ENCODE measurements around the gene RUSF1. TPM values are rescaled to one million over a fixed set of nuclear protein-coding genes. Genes with fewer than 3 reads are reported as not detected.
A peak's percentile ranks its signal among the peaks of the same experiment; 100 is the strongest.

RUSF1 gene
- total and polyA plus RNA-seq, 9 of the 15 experiments (the other 6 are each of a cell fraction or from before 2014, with no cell fraction given) = 0.80 to 52.8 (median 27.6) TPM

DNA sequence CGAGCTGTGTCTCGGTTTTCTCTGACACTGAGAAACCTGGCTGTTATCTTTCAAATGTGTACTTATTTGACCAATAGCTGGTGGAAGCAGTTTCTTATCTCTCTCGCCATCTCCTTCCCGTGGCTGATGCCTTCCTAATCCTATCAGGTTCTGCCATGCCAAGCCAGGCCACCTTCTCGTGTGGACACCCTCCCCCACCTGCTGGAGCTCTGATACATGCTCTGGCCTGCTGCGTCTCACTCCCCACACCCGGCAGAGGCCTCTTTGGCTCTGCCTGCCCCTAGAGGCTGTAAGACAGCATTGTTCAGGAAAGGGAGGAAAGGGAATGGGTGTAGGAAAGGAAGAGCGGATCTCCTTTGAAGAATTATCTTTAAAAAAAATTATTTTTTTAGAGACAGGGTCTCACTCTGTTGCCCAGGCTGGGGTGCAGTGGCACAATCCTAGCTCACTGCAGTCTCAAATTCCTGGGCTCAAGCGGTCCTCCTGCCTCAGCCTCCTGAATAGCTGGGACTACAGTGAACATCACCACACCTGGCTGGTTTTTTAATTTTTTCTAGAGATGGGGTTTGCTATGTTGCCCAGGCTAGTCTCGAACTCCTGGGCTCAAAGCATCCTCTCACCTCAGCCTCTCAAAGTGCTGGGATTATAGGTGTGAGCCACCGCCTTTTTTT lies 56.4 kb downstream of the RUSF1 start (continued):
- TF ChIP-seq, protein P1, sequence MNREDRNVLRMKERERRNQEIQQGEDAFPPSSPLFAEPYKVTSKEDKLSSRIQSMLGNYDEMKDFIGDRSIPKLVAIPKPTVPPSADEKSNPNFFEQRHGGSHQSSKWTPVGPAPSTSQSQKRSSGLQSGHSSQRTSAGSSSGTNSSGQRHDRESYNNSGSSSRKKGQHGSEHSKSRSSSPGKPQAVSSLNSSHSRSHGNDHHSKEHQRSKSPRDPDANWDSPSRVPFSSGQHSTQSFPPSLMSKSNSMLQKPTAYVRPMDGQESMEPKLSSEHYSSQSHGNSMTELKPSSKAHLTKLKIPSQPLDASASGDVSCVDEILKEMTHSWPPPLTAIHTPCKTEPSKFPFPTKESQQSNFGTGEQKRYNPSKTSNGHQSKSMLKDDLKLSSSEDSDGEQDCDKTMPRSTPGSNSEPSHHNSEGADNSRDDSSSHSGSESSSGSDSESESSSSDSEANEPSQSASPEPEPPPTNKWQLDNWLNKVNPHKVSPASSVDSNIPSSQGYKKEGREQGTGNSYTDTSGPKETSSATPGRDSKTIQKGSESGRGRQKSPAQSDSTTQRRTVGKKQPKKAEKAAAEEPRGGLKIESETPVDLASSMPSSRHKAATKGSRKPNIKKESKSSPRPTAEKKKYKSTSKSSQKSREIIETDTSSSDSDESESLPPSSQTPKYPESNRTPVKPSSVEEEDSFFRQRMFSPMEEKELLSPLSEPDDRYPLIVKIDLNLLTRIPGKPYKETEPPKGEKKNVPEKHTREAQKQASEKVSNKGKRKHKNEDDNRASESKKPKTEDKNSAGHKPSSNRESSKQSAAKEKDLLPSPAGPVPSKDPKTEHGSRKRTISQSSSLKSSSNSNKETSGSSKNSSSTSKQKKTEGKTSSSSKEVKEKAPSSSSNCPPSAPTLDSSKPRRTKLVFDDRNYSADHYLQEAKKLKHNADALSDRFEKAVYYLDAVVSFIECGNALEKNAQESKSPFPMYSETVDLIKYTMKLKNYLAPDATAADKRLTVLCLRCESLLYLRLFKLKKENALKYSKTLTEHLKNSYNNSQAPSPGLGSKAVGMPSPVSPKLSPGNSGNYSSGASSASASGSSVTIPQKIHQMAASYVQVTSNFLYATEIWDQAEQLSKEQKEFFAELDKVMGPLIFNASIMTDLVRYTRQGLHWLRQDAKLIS (CRISPR knock-in tag; IDR thresholded peaks at IDR 0.05) = no peak
- TF ChIP-seq RBM34 (IDR thresholded peaks at IDR 0.05; ENCODE audit: borderline replicate concordance, insufficient read depth, low read length) (no peak), NUFIP1 (IDR thresholded peaks at IDR 0.05; ENCODE audit: partially characterized antibody) (no peak), MEF2D (tag; conservative IDR thresholded peaks at IDR 0.05; ENCODE audit: low read depth) (no peak), HDAC1 (IDR thresholded peaks at IDR 0.05) (no peak), MEIS2 (IDR thresholded peaks at IDR 0.05; ENCODE audit: partially characterized antibody) (no peak), TEAD2 (tag; IDR thresholded peaks at IDR 0.05) (no peak), FUS (optimal IDR thresholded peaks at IDR 0.05; ENCODE audit: low read depth, low read length) (no peak), KDM1A (IDR thresholded peaks at IDR 0.05) (0 out of 4 replicates have a peak, but pooled peaks of 1 of the 2 experiments have one; percentile 6), SREBF2 (CRISPR knock-in tag; IDR thresholded peaks at IDR 0.05) (no peak), ZEB2 (IDR thresholded peaks at IDR 0.05) (no peak)
- TF ChIP-seq, protein P2, sequence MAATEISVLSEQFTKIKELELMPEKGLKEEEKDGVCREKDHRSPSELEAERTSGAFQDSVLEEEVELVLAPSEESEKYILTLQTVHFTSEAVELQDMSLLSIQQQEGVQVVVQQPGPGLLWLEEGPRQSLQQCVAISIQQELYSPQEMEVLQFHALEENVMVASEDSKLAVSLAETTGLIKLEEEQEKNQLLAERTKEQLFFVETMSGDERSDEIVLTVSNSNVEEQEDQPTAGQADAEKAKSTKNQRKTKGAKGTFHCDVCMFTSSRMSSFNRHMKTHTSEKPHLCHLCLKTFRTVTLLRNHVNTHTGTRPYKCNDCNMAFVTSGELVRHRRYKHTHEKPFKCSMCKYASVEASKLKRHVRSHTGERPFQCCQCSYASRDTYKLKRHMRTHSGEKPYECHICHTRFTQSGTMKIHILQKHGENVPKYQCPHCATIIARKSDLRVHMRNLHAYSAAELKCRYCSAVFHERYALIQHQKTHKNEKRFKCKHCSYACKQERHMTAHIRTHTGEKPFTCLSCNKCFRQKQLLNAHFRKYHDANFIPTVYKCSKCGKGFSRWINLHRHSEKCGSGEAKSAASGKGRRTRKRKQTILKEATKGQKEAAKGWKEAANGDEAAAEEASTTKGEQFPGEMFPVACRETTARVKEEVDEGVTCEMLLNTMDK (IDR thresholded peaks at IDR 0.05; ENCODE audit: borderline replicate concordance, insufficient read depth, low read depth, low read length, poor library complexity, severe bottlenecking) = peak; percentile 16
- TF ChIP-seq, protein P3, sequence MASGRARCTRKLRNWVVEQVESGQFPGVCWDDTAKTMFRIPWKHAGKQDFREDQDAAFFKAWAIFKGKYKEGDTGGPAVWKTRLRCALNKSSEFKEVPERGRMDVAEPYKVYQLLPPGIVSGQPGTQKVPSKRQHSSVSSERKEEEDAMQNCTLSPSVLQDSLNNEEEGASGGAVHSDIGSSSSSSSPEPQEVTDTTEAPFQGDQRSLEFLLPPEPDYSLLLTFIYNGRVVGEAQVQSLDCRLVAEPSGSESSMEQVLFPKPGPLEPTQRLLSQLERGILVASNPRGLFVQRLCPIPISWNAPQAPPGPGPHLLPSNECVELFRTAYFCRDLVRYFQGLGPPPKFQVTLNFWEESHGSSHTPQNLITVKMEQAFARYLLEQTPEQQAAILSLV (tag; IDR thresholded peaks at IDR 0.05) = no peak
- TF ChIP-seq, protein P4, sequence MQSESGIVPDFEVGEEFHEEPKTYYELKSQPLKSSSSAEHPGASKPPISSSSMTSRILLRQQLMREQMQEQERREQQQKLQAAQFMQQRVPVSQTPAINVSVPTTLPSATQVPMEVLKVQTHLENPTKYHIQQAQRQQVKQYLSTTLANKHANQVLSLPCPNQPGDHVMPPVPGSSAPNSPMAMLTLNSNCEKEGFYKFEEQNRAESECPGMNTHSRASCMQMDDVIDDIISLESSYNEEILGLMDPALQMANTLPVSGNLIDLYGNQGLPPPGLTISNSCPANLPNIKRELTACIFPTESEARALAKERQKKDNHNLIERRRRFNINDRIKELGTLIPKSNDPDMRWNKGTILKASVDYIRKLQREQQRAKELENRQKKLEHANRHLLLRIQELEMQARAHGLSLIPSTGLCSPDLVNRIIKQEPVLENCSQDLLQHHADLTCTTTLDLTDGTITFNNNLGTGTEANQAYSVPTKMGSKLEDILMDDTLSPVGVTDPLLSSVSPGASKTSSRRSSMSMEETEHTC (IDR thresholded peaks at IDR 0.05) = no peak

Data from K562 (cell line).